ENCODE data around the gene ESAM.
"Not testable (repeated sequence)": the region's sequence is repeated elsewhere in the genome, so short reads cannot be mapped to it uniquely, and the experiment has no call there.

ESAM gene

DNA sequence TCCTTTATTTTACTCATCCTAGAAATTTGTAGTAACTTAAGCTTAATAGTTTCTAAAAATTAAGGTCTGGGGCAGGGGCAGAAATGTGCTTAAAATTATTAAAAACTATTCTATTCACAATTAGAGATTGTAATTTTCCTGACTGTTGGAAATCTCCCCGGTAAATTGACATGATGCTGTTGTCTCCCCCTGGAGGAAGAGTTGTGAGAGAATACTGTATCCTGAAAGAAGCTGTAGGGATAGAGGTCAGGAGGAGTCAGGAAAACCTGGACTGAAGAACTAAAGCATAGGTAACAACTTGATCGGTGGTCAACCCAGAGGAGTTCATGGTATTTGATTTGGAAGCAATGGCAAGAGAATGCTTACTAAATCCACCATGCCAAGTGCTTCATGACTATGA, 16.2 kb upstream of the ESAM start:
- in situ Hi-C loops (cut with MboI; ENCODE audit: low sequenced_read_pairs), result no loop called here

DNA sequence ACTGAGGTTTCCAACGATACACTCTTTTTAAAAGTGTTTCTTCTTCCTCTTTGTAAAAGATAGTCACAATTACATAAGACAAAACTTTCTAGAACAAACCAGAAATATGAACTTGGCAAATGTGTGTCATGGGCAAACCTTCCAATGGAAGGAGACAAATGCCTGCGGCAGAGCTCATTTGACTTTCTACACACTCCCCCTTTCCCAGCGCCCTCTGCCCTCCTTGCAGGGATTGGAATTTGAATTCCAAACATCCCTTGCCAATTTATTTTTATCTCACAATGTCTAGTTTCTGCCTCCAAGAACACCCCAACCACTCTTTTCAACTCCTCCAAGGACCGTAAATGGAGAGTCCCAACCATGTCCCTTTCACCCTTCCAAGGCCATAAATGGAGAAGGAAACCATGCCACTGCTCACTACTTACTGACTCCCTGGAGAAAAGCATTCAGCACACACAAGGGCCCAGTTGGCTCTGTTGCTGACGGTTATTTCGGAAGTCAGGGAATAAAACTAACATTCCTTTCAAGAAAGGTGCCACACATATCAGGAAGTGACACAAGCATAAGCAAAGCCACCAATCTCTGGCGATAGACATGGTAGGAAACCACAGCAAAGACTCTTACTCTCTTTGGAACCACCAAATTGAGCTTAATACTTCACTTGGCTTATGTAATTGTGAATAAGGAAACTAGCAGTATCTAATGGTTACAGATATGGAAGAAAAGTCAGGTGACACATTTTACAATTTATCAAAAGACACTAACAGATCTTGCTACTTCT, 15.0 kb upstream of the ESAM start:
- in situ Hi-C loops (cut with MboI; ENCODE audit: low sequenced_read_pairs), result no loop called here

DNA sequence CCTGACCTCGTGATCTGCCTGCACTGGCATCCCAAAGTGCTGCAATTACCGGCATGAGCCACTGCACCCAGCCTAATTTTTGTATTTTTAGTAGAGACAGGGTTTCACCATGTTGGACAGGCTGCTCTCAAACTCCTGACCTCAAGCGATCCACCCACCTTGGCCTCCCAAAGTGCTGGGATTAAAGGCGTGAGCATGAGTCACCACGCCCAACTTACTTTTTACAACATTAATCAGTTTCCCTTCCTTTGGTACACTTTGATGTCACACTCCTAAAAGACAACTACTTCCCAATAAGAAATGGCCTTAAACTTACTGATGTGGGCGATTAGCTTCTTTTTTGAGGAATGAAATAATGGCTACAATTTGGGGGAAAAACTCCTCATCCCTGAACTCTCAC, 8.9 kb upstream of the ESAM start:
- in situ Hi-C loops (cut with MboI; ENCODE audit: low sequenced_read_pairs), result not testable (repeated sequence)

GRCh38 chr11:124769806-124770774, 8.0 kb upstream of the ESAM start:
- in situ Hi-C loops (cut with MboI; ENCODE audit: low sequenced_read_pairs), result no loop called here

DNA sequence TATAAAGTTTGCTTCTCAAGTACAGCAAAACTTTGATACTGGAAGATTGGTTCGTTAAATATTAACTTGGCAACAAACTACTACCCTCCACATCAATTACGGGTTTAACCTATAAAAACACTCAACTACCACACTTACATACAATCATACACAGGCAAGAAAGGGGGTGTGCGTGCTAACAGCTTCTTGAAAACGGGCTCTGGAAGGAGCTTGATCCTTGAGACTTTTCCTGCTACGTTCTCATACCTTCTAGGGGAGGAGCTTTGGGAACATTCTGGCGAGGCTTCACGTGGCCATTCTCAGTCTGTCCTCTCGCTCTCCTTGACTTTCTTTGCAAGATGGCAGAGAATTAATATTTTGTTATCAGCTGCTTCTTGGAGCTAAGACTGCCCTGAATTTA, 6.8 kb upstream of the ESAM start:
- in situ Hi-C loops (cut with MboI; ENCODE audit: low sequenced_read_pairs), result no loop called here

- in situ Hi-C loops (cut with MboI; ENCODE audit: low sequenced_read_pairs), result no loop called here
Measured at GRCh38 chr11:124766156-124766555, 4.1 kb upstream of the ESAM start.

DNA sequence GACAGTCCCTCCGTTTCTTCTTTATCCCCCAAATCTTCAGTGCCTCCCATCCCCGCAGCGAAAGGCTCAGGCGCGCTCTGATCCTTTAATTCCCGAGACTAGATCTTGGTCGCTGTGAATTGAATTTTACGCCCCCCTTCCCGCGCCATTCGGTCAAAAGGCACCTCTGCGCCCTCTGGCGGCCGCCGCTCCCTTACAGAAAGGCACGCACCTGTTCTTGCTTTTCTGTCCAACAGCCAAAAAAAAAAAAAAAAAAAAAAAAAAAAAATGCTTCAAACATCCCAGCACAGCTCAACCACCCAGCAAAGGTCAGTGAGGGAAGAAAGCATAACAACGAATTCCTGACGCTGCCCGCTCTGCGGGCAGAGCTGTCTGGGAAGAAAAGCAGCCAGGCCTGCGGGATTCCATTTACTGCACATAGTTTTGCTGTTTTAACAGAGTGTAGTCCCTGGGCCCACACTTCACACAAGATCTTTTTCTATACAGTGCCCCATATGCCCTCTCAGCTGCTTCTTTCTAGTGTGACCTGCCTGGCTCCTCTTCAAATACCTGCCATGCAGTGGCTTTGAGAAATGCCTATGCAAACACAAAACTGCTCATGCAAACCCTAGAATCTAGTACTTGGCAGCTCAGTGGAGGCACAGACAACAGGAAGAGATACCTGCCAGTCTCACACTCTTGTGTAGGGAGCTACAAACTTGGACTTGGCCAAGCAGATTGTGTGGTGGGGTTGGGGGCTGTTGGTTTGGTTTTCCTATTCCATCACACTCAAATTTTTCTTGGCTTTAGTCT, 1.3 kb upstream of the ESAM start:
- in situ Hi-C loops (cut with MboI; ENCODE audit: low sequenced_read_pairs), result no loop called here

GRCh38 chr11:124762624-124763155, 600 bp upstream of the ESAM start:
- in situ Hi-C loops (cut with MboI; ENCODE audit: low sequenced_read_pairs), result no loop called here

- in situ Hi-C loops (cut with MboI; ENCODE audit: low sequenced_read_pairs), result no loop called here
Measured at GRCh38 chr11:124761301-124762104, 587 bp downstream of the ESAM start.

DNA sequence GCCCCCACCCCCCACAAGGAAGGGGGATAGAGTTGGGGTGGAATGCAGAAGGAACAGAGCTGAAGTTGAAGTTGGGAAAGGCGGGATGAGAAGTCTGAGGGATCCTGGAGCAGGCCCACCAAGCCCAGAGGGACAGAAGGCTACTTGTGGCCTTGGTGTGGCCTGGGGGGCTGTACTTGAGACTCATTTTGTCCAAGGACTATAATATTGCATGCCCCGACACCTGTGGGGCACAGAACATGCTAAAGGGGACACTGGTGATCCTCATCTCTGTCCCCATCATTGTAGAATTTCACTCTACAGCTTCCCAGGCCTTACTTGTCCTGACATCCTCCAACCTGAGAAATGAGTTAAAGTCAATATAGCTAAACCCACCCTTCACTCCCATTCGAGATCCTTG, 1.3 kb downstream of the ESAM start:
- in situ Hi-C loops (cut with MboI; ENCODE audit: low sequenced_read_pairs), result no loop called here

DNA sequence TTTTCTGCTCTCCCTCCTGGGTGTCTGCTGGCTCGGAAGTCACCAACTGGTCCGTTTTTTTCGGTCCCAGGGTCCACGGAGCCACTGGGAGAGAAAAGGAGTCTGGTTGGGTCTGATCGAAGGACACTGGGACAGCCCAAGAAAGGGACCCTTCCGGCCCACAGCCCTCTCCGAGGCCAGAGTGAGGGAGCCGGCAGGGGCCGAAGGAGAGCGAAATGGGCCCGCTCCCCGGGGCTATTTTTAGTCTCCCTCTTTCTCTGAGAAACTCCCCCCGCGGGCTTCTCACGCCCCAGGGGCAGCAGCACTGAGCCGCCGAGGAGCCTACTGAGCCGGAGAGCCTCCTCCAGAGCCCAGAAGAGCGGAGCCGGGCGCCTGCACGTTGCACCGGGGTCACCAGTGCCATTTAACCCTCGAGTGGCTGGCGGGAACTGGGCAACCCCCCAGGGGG, 1.9 kb downstream of the ESAM start:
- in situ Hi-C loops (cut with MboI; ENCODE audit: low sequenced_read_pairs), result no loop called here

DNA sequence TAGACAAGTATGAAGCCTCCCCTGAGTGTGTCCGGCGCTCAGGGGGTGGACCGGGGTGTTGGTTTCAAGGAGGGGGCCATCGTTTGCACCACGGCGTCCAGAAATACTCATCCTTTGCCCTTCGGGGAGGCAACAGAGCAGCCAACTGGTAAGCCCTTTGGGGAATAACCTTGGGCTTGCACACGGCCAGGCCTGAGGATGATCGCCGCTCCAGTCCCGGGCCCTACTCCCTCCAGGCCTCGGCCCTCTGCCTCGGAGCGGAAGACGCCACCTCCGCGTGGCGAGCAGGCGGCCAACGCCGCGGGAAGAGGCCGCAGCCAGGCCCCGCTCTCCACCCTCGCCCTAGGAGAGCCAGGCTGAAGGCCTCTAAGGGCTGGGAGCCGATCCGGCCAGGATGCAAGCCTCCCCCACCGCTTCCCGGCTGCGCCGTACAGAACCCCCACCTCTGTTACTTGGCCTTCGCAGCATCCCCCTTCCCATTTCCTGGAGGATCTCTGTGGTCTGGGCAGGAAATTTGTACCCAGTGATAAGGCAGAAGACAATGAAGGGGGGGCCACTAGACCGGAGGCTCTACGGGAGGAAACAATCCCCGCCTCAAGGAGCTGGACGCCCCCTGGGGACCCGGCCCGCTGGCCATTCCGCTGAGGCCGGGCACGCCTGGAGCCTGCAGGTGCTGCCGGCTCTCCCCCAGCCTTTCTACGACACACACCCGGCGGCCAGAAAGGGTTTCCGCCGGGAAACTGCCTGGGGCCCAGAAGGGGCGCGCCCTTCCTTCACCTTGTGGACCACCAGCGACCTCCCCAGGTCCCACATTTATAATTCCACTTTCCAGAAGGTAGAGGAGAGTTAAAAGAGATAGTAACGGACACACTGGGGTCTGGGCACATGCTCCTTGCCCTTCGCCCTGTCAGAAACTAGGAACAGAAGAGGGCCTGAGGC, 2.6 kb downstream of the ESAM start:
- in situ Hi-C loops (cut with MboI; ENCODE audit: low sequenced_read_pairs), result no loop called here

- in situ Hi-C loops (cut with MboI; ENCODE audit: low sequenced_read_pairs), result no loop called here
Measured at GRCh38 chr11:124758355-124759265, 3.5 kb downstream of the ESAM start.

DNA sequence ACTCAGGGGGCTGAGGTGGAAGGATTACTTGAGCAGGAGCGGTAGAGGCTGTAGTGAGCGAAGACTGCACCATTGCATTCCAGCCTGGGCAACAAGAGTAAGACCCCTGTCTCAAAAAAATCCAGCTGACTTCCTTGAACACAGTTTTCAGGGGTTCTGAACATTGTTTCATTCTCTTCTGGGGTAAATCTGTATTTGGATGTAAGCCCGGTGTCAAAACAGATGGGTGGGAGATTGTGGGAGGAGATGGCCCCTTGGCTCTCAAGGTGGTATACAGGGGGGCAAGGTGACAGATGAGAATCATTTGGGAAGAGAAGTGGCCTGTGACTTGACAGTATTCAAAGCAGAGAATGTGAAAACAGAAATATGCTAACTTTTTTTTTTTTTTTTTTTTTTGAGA, 4.8 kb downstream of the ESAM start:
- in situ Hi-C loops (cut with MboI; ENCODE audit: low sequenced_read_pairs), result no loop called here

DNA sequence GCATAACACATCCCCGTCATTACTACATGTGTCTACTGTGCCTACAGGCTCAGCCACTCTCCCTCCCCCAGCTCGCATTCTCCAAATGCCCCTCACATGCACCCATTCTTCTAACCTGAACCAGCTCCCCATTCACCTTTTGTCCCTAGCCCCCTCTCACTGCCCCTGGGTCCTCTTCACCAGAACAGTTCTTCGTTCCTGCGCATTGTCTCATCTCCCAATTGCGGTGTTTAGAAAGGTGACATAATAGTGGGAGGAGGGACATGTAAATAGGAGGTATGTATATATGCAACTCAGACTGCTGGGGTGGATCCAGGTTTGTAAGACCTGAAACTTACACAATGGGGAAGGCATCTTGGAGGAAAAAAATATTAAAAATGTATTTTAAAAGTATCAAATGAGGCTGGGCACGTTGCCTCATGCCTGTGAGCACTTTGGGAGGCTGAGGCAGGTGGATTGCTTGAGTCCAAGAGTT, 5.3 kb downstream of the ESAM start:
- in situ Hi-C loops (cut with MboI; ENCODE audit: low sequenced_read_pairs), result no loop called here

GRCh38 chr11:124756033-124756752, 5.9 kb downstream of the ESAM start:
- in situ Hi-C loops (cut with MboI; ENCODE audit: low sequenced_read_pairs), result no loop called here

GRCh38 chr11:124754710-124755109, 7.4 kb downstream of the ESAM start:
- in situ Hi-C loops (cut with MboI; ENCODE audit: low sequenced_read_pairs), result no loop called here
